HG03135 (cell line): ENCODE measurements around the gene SCMH1.
"Not testable (repeated sequence)": the region's sequence is repeated elsewhere in the genome, so short reads cannot be mapped to it uniquely, and the experiment has no call there.

Source experiments
- ATAC-seq: cut with Tn5 transposase; IDR thresholded peaks from one replicate; pipeline ENCODE4 v1.9.1; 2021; ENCODE audit warnings: mild to moderate bottlenecking, moderate library complexity; ENCODE audit not compliant: unreplicated experiment

Gene SCMH1

GRCh38 chr1:41158147-41158875 lies 83.8 kb downstream of the SCMH1 start:
- ATAC-seq = no peak

DNA sequence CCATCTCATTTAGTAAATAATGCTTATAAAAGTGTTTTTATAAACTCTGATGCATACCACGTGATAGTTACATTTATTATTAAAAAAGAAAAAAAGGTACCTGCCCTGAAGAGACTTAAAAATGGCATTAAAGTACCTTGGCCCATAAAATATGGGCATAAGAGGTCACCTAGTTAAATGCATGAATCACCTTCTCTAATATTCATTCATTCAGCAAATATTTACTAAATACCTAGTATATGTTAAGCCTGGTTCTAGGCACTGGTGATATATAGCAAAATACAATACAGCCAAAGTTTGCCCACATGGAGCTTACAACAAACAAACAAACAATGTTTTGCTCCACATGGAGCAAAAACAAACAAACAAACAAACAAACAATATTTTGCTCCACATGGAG lies 87.0 kb downstream of the SCMH1 start:
- ATAC-seq = no peak

- no peak for ATAC-seq
These were observed 88.3 kb downstream of the SCMH1 start for GRCh38 chr1:41153750-41154274.

- ATAC-seq = no peak
These were observed 89.5 kb downstream of the SCMH1 start for GRCh38 chr1:41152622-41153044.

GRCh38 chr1:41151846-41152245 lies 90.3 kb downstream of the SCMH1 start:
- ATAC-seq = no peak

GRCh38 chr1:41149570-41149969 lies 92.5 kb downstream of the SCMH1 start:
- ATAC-seq = no peak

- ATAC-seq = no peak
These were observed 97.8 kb downstream of the SCMH1 start for GRCh38 chr1:41144285-41144684.

GRCh38 chr1:41138549-41138948 lies 103.6 kb downstream of the SCMH1 start:
- ATAC-seq = no peak

- no peak for ATAC-seq
These were observed 106.7 kb downstream of the SCMH1 start for GRCh38 chr1:41135196-41135947.

- ATAC-seq = not testable (repeated sequence)
These were observed 107.8 kb downstream of the SCMH1 start for GRCh38 chr1:41134325-41134724.

- ATAC-seq = no peak
These were observed 119.1 kb downstream of the SCMH1 start for GRCh38 chr1:41122851-41123518.

DNA sequence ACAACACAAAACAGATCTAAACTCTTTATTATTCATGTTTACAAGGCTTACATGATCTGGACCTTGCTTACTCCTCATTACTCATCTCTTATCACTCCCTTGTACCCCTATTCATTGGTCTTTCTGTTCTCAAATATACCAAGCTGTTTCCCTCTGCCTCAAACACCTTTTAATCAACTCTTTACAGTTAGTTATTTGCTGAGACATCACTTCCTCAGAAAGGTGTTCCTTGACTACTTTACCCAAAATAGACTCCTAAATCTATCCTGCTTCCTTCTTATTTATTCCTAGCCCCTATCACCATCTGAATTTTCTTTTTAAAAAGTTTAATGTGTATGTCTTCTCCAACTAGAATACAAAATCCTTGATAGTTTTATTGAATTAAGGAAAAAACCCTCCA lies 120.0 kb downstream of the SCMH1 start:
- no peak for ATAC-seq

DNA sequence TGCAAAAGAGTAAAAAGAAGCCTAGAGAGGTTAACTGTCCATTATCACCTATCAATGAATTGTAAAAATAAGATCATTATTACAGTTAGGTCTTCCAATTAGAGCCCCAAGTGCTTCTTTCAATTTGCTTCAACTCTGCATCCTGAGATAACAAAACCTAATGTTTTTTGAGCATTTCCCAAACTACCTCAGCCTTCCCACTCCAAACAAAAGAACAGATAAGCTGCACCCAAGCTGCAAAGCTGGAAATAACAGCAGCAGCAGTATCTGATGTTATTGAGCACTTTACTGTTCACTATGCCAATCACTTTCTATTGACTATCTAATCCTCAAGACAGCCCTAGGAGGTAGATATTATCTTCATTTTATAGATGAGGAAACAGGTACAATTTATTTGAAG lies 123.5 kb downstream of the SCMH1 start:
- ATAC-seq = no peak

GRCh38 chr1:41117241-41117640 lies 124.9 kb downstream of the SCMH1 start:
- not testable (repeated sequence) for ATAC-seq

- no peak for ATAC-seq
These were observed 131.4 kb downstream of the SCMH1 start for GRCh38 chr1:41110736-41111135.

DNA sequence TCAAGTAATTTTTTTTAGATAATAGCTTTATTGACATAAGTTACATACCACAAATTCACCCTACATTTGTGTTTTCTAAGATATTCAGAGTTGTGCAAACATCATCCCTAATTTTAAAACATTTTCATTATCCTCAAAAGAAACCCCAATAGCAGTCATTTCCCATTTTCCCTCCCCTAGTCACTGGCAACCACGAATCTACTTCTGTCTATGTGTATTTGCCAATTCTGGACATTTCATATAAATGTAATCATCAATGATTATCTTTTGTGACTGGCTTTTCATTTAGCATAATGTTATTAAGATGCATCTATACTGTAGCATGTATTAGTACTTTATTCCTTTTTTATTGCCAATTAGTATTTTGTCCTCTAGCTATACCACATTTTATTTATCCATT lies 131.8 kb downstream of the SCMH1 start:
- no peak for ATAC-seq

GRCh38 chr1:41109310-41110197 lies 132.6 kb downstream of the SCMH1 start:
- ATAC-seq = no peak

GRCh38 chr1:41108696-41109275 lies 133.3 kb downstream of the SCMH1 start:
- no peak for ATAC-seq

- ATAC-seq = no peak
These were observed 138.3 kb downstream of the SCMH1 start for GRCh38 chr1:41103766-41104165.

- ATAC-seq = no peak
These were observed 139.5 kb downstream of the SCMH1 start for GRCh38 chr1:41102653-41103052.
